H1 (cell line): ENCODE data around the gene ZNF592. TPM values are rescaled to one million over a fixed set of nuclear protein-coding genes. Genes with fewer than 3 reads are reported as not detected.

Experiments used
- CTCF ChIA-PET: fragments of 300-600 bp; sonication (Branson Sonifier 250); formaldehyde crosslinking; loops from one replicate; lab custom pipeline; 2021; ENCODE audit not compliant: partially characterized antibody; lab: Charles Lee
- POLR2A ChIA-PET: fragments of 300-600 bp; sonication (Branson Sonifier 250); formaldehyde crosslinking; loops from one replicate; lab custom pipeline; 2021; ENCODE audit warnings: inconsistent platforms; ENCODE audit not compliant: partially characterized antibody; lab: Charles Lee
- DNase-seq, 2 experiments: peaks; one replicate each; pipeline versions ENCODE4 v3.0.0 to v3.0.0-alpha.2; 2010 to 2022; ENCODE audit warnings: low spot score in 2 of 2, low read depth in 1 of 2, mixed read lengths in 1 of 2
- FAIRE-seq: peaks from 2 replicates; lab custom pipeline; 2011; peaks lifted over from hg19 to GRCh38; lab: Jason Lieb, UNC
- H2AFZ ChIP-seq: 2 replicates; pipeline ENCODE4 v1.8.1; 2012; ENCODE audit warnings: low read length, inconsistent platforms
- H2AK5ac ChIP-seq: 2 replicates; pipeline ENCODE4 v1.6.1; 2013; ENCODE audit warnings: low read depth, low read length
- H2BK120ac ChIP-seq: replicated peaks from 2 replicates; pipeline ENCODE3; 2013; ENCODE audit warnings: low read depth, low read length, inconsistent platforms
- H2BK12ac ChIP-seq: 2 replicates; pipeline ENCODE4 v1.6.1; 2013; ENCODE audit warnings: low read depth, low read length
- H2BK15ac ChIP-seq: 2 replicates; pipeline ENCODE4 v1.6.1; 2013; ENCODE audit warnings: low read length
- H2BK20ac ChIP-seq: 2 replicates; pipeline ENCODE4 v1.6.1; 2013; ENCODE audit warnings: low read length
- H2BK5ac ChIP-seq: 2 replicates; pipeline ENCODE4 v1.6.1; 2013; ENCODE audit warnings: low read depth, low read length
- H3K14ac ChIP-seq: 2 replicates; pipeline ENCODE4 v1.6.1; 2013; ENCODE audit warnings: inconsistent platforms; ENCODE audit not compliant: insufficient read length
- H3K18ac ChIP-seq: 2 replicates; pipeline ENCODE4 v1.6.1; 2013; ENCODE audit warnings: low read length; ENCODE audit errors: extremely low read depth
- H3K23ac ChIP-seq: 2 replicates; pipeline ENCODE4 v1.6.1; 2013; ENCODE audit warnings: inconsistent platforms; ENCODE audit not compliant: insufficient read length
- H3K23me2 ChIP-seq: 2 replicates; pipeline ENCODE4 v1.6.1; 2013; ENCODE audit warnings: low read depth, low read length
- H3K27ac ChIP-seq: 2 replicates; pipeline ENCODE4 v1.6.1; 2011; ENCODE audit warnings: low read depth, low read length, inconsistent platforms
- H3K27me3 ChIP-seq, 4 experiments: replicated peaks in 1 of 4; 1 replicate in 1 of 4; 2 replicates in 3 of 4; pipeline versions ENCODE4 v1.6.1 to v1.8.1; 2011 to 2013; ENCODE audit warnings: low read length in 3 of 4, mild to moderate bottlenecking in 3 of 4, inconsistent platforms in 2 of 4, mixed read lengths in 2 of 4, moderate library complexity in 1 of 4; ENCODE audit not compliant: control insufficient read depth in 3 of 4, insufficient read depth in 3 of 4; ENCODE audit errors: extremely low read depth in 1 of 4
- H3K36me3 ChIP-seq, 4 experiments: 2 replicates each; pipeline versions ENCODE4 v1.6.1 to v1.8.1; 2011 to 2013; ENCODE audit warnings: mild to moderate bottlenecking in 4 of 4, low read length in 3 of 4, moderate library complexity in 2 of 4, control low read depth in 1 of 4, inconsistent platforms in 1 of 4; ENCODE audit not compliant: insufficient read depth in 4 of 4, control insufficient read depth in 2 of 4
- H3K4ac ChIP-seq: replicated peaks from 2 replicates; pipeline ENCODE3; 2013; ENCODE audit warnings: low read length, low read depth, mixed read lengths, inconsistent platforms; ENCODE audit not compliant: insufficient read length
- H3K4me1 ChIP-seq, 4 experiments: replicated peaks in 1 of 4; 1 replicate in 1 of 4; 2 replicates in 3 of 4; pipeline versions ENCODE4 v1.6.1 to v1.8.1; 2011 to 2013; ENCODE audit warnings: low read length in 3 of 4, inconsistent platforms in 2 of 4, mixed read lengths in 1 of 4; ENCODE audit not compliant: insufficient read depth in 4 of 4, control insufficient read depth in 3 of 4
- H3K4me2 ChIP-seq, 2 experiments: 2 replicates each; pipeline versions ENCODE4 v1.6.1 to v1.8.1; 2011 to 2013; ENCODE audit warnings: low read depth in 2 of 2, low read length in 2 of 2, control low read depth in 1 of 2, inconsistent platforms in 1 of 2, mild to moderate bottlenecking in 1 of 2; ENCODE audit not compliant: insufficient read depth in 1 of 2
- H3K4me3 ChIP-seq, 4 experiments: fragments of 200-600, 300-600 bp in 1 of 4; sonication (generic), shearing (Covaris generic), sonication (Bioruptor Twin) in 1 of 4; 2 replicates each; pipeline versions ENCODE4 v1.5.1 to v1.8.1; 2011 to 2016; ENCODE audit warnings: low read length in 4 of 4, low read depth in 3 of 4, control low read depth in 2 of 4, inconsistent platforms in 2 of 4, mild to moderate bottlenecking in 2 of 4, mixed read lengths in 1 of 4, moderate library complexity in 1 of 4; ENCODE audit not compliant: insufficient read depth in 2 of 4; ENCODE audit errors: extremely low read depth in 1 of 4
- H3K56ac ChIP-seq: replicated peaks from 2 replicates; pipeline ENCODE3; 2013; ENCODE audit warnings: low read depth, mild to moderate bottlenecking, mixed read lengths, low read length, inconsistent platforms; ENCODE audit not compliant: insufficient read length
- H3K79me1 ChIP-seq: 2 replicates; pipeline ENCODE4 v1.6.1; 2013; ENCODE audit warnings: low read depth, low read length, control low read depth
- H3K79me2 ChIP-seq, 2 experiments: 2 replicates each; pipeline versions ENCODE4 v1.6.1 to v1.8.1; 2012 to 2013; ENCODE audit warnings: low read length in 2 of 2, mild to moderate bottlenecking in 2 of 2, inconsistent platforms in 1 of 2; ENCODE audit not compliant: insufficient read depth in 2 of 2, control insufficient read depth in 1 of 2
- H3K9ac ChIP-seq, 4 experiments: replicated peaks in 1 of 4; 1 replicate in 1 of 4; 2 replicates in 3 of 4; pipeline versions ENCODE4 v1.6.1 to v1.8.1; 2011 to 2013; ENCODE audit warnings: low read depth in 3 of 4, low read length in 3 of 4, control low read depth in 2 of 4, mild to moderate bottlenecking in 2 of 4, moderate library complexity in 2 of 4, inconsistent platforms in 1 of 4; ENCODE audit errors: extremely low read depth in 1 of 4
- H3K9me3 ChIP-seq, 2 experiments: 2 replicates each; pipeline versions ENCODE4 v1.6.1 to v1.8.1; 2012 to 2013; ENCODE audit warnings: mild to moderate bottlenecking in 2 of 2, moderate library complexity in 2 of 2, control low read depth in 1 of 2, inconsistent platforms in 1 of 2, low read depth in 1 of 2, low read length in 1 of 2, mixed read lengths in 1 of 2; ENCODE audit not compliant: insufficient read depth in 2 of 2
- H4K20me1 ChIP-seq, 2 experiments: replicated peaks in 1 of 2; 2 replicates each; pipeline versions ENCODE3 to v1.8.1; 2011 to 2013; ENCODE audit warnings: inconsistent platforms in 2 of 2, low read length in 2 of 2, mild to moderate bottlenecking in 1 of 2; ENCODE audit not compliant: insufficient read depth in 2 of 2, control insufficient read depth in 1 of 2
- H4K5ac ChIP-seq: 2 replicates; pipeline ENCODE4 v1.6.1; 2013; ENCODE audit warnings: low read length, low read depth, mixed read lengths, inconsistent platforms; ENCODE audit not compliant: insufficient read length
- H4K8ac ChIP-seq: 2 replicates; pipeline ENCODE4 v1.8.0; 2013; ENCODE audit warnings: mild to moderate bottlenecking, moderate library complexity, low read length, inconsistent platforms; ENCODE audit not compliant: insufficient read depth; ENCODE audit errors: extremely low read depth
- H4K91ac ChIP-seq: replicated peaks from 2 replicates; pipeline ENCODE3; 2013; ENCODE audit warnings: low read length, mixed read lengths, inconsistent platforms; ENCODE audit not compliant: insufficient read length
- CHD1 ChIP-seq: IDR thresholded peaks from 2 replicates; pipeline ENCODE4 v1.6.1; 2012; ENCODE audit warnings: low read depth, low read length, improper control_type of control experiment
- FOSL1 ChIP-seq: IDR thresholded peaks from 2 replicates; pipeline ENCODE4 v1.6.1; 2011; ENCODE audit warnings: mild to moderate bottlenecking, low read depth, low read length, moderate library complexity; ENCODE audit not compliant: insufficient read depth
- JUND ChIP-seq: IDR thresholded peaks from 2 replicates; pipeline ENCODE4 v1.6.1; 2011; ENCODE audit warnings: mild to moderate bottlenecking, improper control_type of control experiment, low read length
- NRF1 ChIP-seq: IDR thresholded peaks from 2 replicates; pipeline ENCODE4 v1.6.1; 2011; ENCODE audit warnings: mild to moderate bottlenecking, low read depth, low read length, improper control_type of control experiment
- POU5F1 ChIP-seq: IDR thresholded peaks from 2 replicates; pipeline ENCODE4 v1.6.1; 2011; ENCODE audit warnings: low read depth, mild to moderate bottlenecking, low read length, moderate library complexity
- RAD21 ChIP-seq, 2 experiments: IDR thresholded peaks in 1 of 2; conservative IDR thresholded peaks in 1 of 2; 2 replicates each; pipeline ENCODE4 v1.6.1; 2011; ENCODE audit warnings: low read depth in 2 of 2, low read length in 2 of 2, improper control_type of control experiment in 1 of 2, inconsistent platforms in 1 of 2, mild to moderate bottlenecking in 1 of 2, moderate library complexity in 1 of 2
- SAP30 ChIP-seq: fragments of 300-600 bp; sonication (generic); IDR thresholded peaks from 2 replicates; pipeline ENCODE4 v1.7.1; 2012; ENCODE audit warnings: low read length, moderate library complexity, mild to moderate bottlenecking, inconsistent platforms; ENCODE audit not compliant: insufficient read depth, insufficient replicate concordance
- SIN3A ChIP-seq, 2 experiments: IDR thresholded peaks in 1 of 2; conservative IDR thresholded peaks in 1 of 2; 2 replicates each; pipeline ENCODE4 v1.6.1; 2011 to 2012; ENCODE audit warnings: low read length in 2 of 2, improper control_type of control experiment in 1 of 2, low read depth in 1 of 2, mild to moderate bottlenecking in 1 of 2
- SRF ChIP-seq: IDR thresholded peaks from 2 replicates; pipeline ENCODE4 v1.6.1; 2011; ENCODE audit warnings: mild to moderate bottlenecking, low read depth, low read length, moderate library complexity
- WGBS, 2 experiments: shearing (Covaris generic) in 1 of 2; methylation state at CpG; one replicate each; pipeline versions ENCODE4 v1.1.6 to v1.1.7; 2013 to 2015; ENCODE audit warnings: low lambda C conversion rate in 2 of 2, mixed read lengths in 2 of 2, inconsistent platforms in 1 of 2, low coverage in 1 of 2, missing lambda C conversion rate in 1 of 2; ENCODE audit not compliant: insufficient replicate concordance in 2 of 2, insufficient coverage in 1 of 2, insufficient read length in 1 of 2; ENCODE audit errors: extremely low coverage in 1 of 2, missing lambda C conversion rate in 1 of 2; 5-methylcytosine and 5-hydroxymethylcytosine counted together
- polyA plus RNA-seq, 7 experiments: library from polyadenylated mRNA; depleted of rRNA in 3 of 7; stranded (reverse) in 5 of 7; unstranded in 2 of 7; fragments of >200 nt in 5 of 7; fragments of 200-250 nt in 2 of 7; gene quantifications; 1 replicate in 5 of 7; 2 replicates in 1 of 7; 4 replicates in 1 of 7; pipeline versions ENCODE4 v1.2.1 to v1.2.3, GENCODE V29; 2011 to 2013; ENCODE audit warnings: missing spikeins in 2 of 7, mixed read lengths in 2 of 7
- total RNA-seq: library from RNA; stranded (reverse); fragmentation: NEBNext Ultra II Directional; extraction: Animal tissue kit (Norgen Biotek cat#: 25700); gene quantifications from 2 replicates; pipeline ENCODE4 v1.2.1, GENCODE V29; 2021
- TF ChIP-seq, protein P1 (sequence below): IDR thresholded peaks from 2 replicates; pipeline ENCODE4 v1.6.1; 2011; ENCODE audit warnings: low read depth, mild to moderate bottlenecking, low read length; ENCODE audit not compliant: insufficient read depth

ZNF592 gene
- total and polyA plus RNA-seq, 2 of the 8 experiments (the other 6 are each of a cell fraction or from before 2014, with no cell fraction given): 14.2 to 33.0 TPM

GRCh38 chr15:84716036-84716732 is 32.2 kb upstream of the ZNF592 start, which contains the start of gene SEC11A:
Gene SEC11A (minus strand): TSS chr15:84716139. CDS start chr15:84716075, 64 bp downstream.
- Histone ChIP-seq H3K23me2 (peaks cover 3% of the 10 kb centered on the region; the same call in 1 of the 2 replicates), H3K9ac (peak within 1 kb of the TSS; percentile 74 to 95 (median 87)), H2BK15ac (peak within 1 kb of the TSS; percentile 99; the same call in 1 of the 2 replicates), H3K79me2 (peaks cover 7 to 41% of the 10 kb centered on the region in 2 experiments), H3K4me2 (peak within 1 kb of the TSS; percentile 78 to 90), H3K4me1 (peaks cover 0 to 8% (median 1%) of the 10 kb centered on the region in 4 experiments; a peak in 3 of 7 replicates), H3K23ac (no peak within 1 kb of the TSS), H4K8ac (peak within 1 kb of the TSS; percentile 93), H4K91ac (peak within 1 kb of the TSS; percentile 97), H3K4ac (no peak within 1 kb of the TSS), H3K9me3 (no peaks in the 10 kb centered on the region), H4K5ac (peak within 1 kb of the TSS; percentile 97), H4K20me1 (peaks cover 2 to 4% of the 10 kb centered on the region in 2 experiments), H3K56ac (peak within 1 kb of the TSS; percentile 98), H3K79me1 (no peaks in the 10 kb centered on the region), H3K14ac (no peak within 1 kb of the TSS), H2BK12ac (0 out of 2 replicates have a peak within 1 kb of the TSS, but pooled peaks have one; percentile 88), H3K36me3 (peaks cover 0 to 2% (median 0%) of the 10 kb centered on the region in 4 experiments; a peak in 1 of 8 replicates), H3K27ac (peak within 1 kb of the TSS; percentile 85), H2BK5ac (peak within 1 kb of the TSS; percentile 97), H2BK20ac (no peak within 1 kb of the TSS), H3K27me3 (no peaks in the 10 kb centered on the region), H3K4me3 (peak within 1 kb of the TSS; percentile 88 to 95 (median 90)), H2AFZ (peak within 1 kb of the TSS; percentile 74), H2BK120ac (peak within 1 kb of the TSS; percentile 92), H3K18ac (peak within 1 kb of the TSS; percentile 100), H2AK5ac (no peak within 1 kb of the TSS; the same call in 1 of the 2 replicates)
- ChIA-PET POLR2A (interaction anchor here (0.9 to 6.2 kb wide), 24 partner anchors 9 to 145 kb away, joined by 3 to 43 read pairs (median 4); partner anchors contain the start of gene ALPK3), CTCF (interaction anchor here (0.6 to 2.4 kb wide), 12 partner anchors 11 to 1415 kb away, joined by 3 to 9 read pairs (median 3); no protein-coding TSS in a partner anchor)
- 0% methylated on average over 44 of the region's 57 CpGs; no CpG with 5 or more reads in 1 of the 2 experiments for WGBS, 2 experiments
- no peak for FAIRE-seq
- DNase-seq: peak; percentile 78 to 97
- no peak for TF ChIP-seq JUND
- no peak for TF ChIP-seq NRF1
- no peak for TF ChIP-seq SAP30
- TF ChIP-seq CHD1: no peak
- TF ChIP-seq RAD21 (IDR thresholded peaks at IDR 0.05 in 1 of 2, conservative IDR thresholded peaks at IDR 0.05 in 1 of 2; ENCODE audit: low read depth in 2 of 2, low read length in 2 of 2): no peak
- no peak for TF ChIP-seq POU5F1
- no peak; the same call in 1 of the 2 replicates for TF ChIP-seq SRF
- no peak for TF ChIP-seq FOSL1
- TF ChIP-seq, protein P1, sequence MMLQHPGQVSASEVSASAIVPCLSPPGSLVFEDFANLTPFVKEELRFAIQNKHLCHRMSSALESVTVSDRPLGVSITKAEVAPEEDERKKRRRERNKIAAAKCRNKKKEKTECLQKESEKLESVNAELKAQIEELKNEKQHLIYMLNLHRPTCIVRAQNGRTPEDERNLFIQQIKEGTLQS: no peak
- peak; percentile 59 to 86 for TF ChIP-seq SIN3A (conservative IDR thresholded peaks at IDR 0.05 in 1 of 2, IDR thresholded peaks at IDR 0.05 in 1 of 2; ENCODE audit: low read depth in 1 of 2, low read length in 2 of 2)
